ENCODE data around the gene RABGGTA.

DNA sequence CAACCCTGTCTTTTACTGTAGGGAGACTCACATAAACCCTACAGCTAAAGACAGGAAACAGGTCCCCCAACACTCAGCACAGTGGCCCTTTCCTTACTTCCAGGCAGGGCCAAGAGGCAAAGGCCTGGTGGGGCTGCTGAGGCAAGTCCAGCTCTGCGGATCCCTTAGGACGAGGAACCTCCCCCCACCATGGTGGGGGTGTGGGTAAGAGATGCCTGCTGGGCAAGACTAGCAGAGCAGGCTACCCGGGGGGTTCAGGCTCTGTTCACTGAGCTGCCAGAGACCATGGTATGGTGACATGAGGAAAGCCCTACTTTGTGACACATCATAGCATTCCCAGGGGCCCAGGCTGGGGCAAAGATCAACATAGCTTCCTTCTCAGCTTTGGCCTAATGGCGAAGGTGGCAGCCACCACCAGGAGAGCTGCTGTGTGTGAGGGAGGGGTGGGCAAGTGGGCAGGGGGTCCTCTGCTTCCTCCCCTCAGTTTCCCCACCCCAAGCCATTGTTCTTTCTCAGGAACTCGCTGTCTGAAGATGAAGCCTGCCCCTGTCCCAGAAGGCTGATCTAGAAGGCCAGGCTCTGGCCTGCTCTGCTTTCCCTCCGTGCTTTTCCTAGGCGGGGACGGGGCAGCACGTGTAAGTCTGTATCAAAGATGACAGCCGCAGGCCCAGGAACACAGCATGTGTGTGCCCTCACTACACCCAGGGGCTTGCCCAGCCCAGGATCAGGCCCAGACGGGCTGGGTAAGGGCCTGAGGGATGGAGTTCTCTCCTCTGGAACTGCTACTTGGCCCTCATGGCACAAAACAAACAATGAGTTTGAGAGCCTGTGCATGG is 18.9 kb downstream of the RABGGTA start:
- no peak for TF ChIP-seq TAF1 (IDR thresholded peaks at IDR 0.05; ENCODE audit: low read depth, low read length)
- TF ChIP-seq POLR2A (IDR thresholded peaks at IDR 0.05; ENCODE audit: low read depth, low read length) = no peak
